Right lung (tissue), 5 donors: ENCODE measurements around the gene BANP. TPM values are rescaled to one million over a fixed set of nuclear protein-coding genes. Genes with fewer than 3 reads are reported as not detected.
"Not testable (repeated sequence)": the region's sequence is repeated elsewhere in the genome, so short reads cannot be mapped to it uniquely, and the experiment has no call there.

Experiments
- DNase-seq, 2 donors: peaks; one replicate each; pipeline ENCODE4 v3.0.0-alpha.2; 2013
- polyA plus RNA-seq, 5 donors: library from polyadenylated mRNA; unstranded; fragments of 120-200 nt; gene quantifications; one replicate each; pipeline versions ENCODE4 v1.2.1 to v1.2.3, GENCODE V29; 2013; ENCODE audit warnings: inconsistent platforms in 1 of 5, low replicate concordance in 1 of 5; ENCODE audit not compliant: insufficient read length in 5 of 5, insufficient read depth in 1 of 5

BANP gene
- polyA plus RNA-seq, 5 donors: 18.3 to 27.2 (median 26.3) TPM

GRCh38 chr16:88064889-88065746 lies 113.9 kb downstream of the BANP start:
- no peak for DNase-seq

- DNase-seq: no peak
Measured at GRCh38 chr16:88065747-88066142, 114.5 kb downstream of the BANP start.

- no peak for DNase-seq
Measured at GRCh38 chr16:88066234-88066633, 115.0 kb downstream of the BANP start.

- no peak for DNase-seq
Measured at GRCh38 chr16:88066680-88067529, 115.7 kb downstream of the BANP start.

GRCh38 chr16:88067530-88068411 lies 116.5 kb downstream of the BANP start:
- DNase-seq: no peak

- DNase-seq: no peak
Measured at GRCh38 chr16:88068476-88069396, 117.5 kb downstream of the BANP start.

- DNase-seq: no peak
Measured at GRCh38 chr16:88069397-88070168, 118.3 kb downstream of the BANP start.

- DNase-seq: no peak
Measured at GRCh38 chr16:88070341-88070740, 119.1 kb downstream of the BANP start.

- no peak for DNase-seq
Measured at GRCh38 chr16:88070989-88071625, 119.9 kb downstream of the BANP start.

GRCh38 chr16:88071908-88072307 lies 120.7 kb downstream of the BANP start:
- no peak for DNase-seq

- no peak for DNase-seq
Measured at GRCh38 chr16:88072571-88073001, 121.4 kb downstream of the BANP start.

- DNase-seq: no peak
Measured at GRCh38 chr16:88073201-88073721, 122.0 kb downstream of the BANP start.

GRCh38 chr16:88074041-88074440 lies 122.8 kb downstream of the BANP start:
- no peak for DNase-seq

- no peak for DNase-seq
Measured at GRCh38 chr16:88076211-88076931, 125.1 kb downstream of the BANP start.

- not testable (repeated sequence) for DNase-seq
Measured at GRCh38 chr16:88076932-88077320, 125.7 kb downstream of the BANP start.

- no peak for DNase-seq
Measured at GRCh38 chr16:88077328-88078108, 126.3 kb downstream of the BANP start.

GRCh38 chr16:88078111-88078775 lies 127.0 kb downstream of the BANP start:
- no peak for DNase-seq
